Endothelial cell of umbilical vein (primary cell): ENCODE measurements around the gene BRF1. TPM values are rescaled to one million over a fixed set of nuclear protein-coding genes. Genes with fewer than 3 reads are reported as not detected.

Experiments
- BruUV-seq: library from RNA; stranded (reverse); fragments of 400-500 nt; replicated peaks from 2 replicates; lab custom pipeline; 2021; lab: Mats Ljungman, UMichigan
- CTCF ChIA-PET: fragments of 300-600, 350-600 bp; sonication (Branson Sonifier 250); formaldehyde crosslinking; loops from one replicate; lab custom pipeline; 2021; ENCODE audit warnings: antibody characterized with exemption, inconsistent platforms; lab: Charles Lee
- POLR2A ChIA-PET: fragments of 300-600, 350-600 bp; sonication (Branson Sonifier 250); formaldehyde crosslinking; loops from one replicate; lab custom pipeline; 2021; ENCODE audit warnings: antibody characterized with exemption, inconsistent platforms; lab: Charles Lee
- DNase-seq: peaks from one replicate; pipeline ENCODE4 v3.0.0-alpha.2; 2011; ENCODE audit warnings: low read depth, low spot score
- FAIRE-seq: peaks from 2 replicates; lab custom pipeline; 2011; peaks lifted over from hg19 to GRCh38; lab: Jason Lieb, UNC
- H2AFZ ChIP-seq: 2 replicates; pipeline ENCODE4 v1.6.0; 2012; ENCODE audit warnings: low read depth, low read length, control low read depth, inconsistent platforms
- H3K27ac ChIP-seq: 2 replicates; pipeline ENCODE4 v1.5.1; 2011; ENCODE audit warnings: low read depth, mild to moderate bottlenecking, control low read depth, low read length, moderate library complexity; ENCODE audit not compliant: insufficient read depth
- H3K27me3 ChIP-seq, 2 experiments: 2 replicates each; pipeline versions ENCODE4 v1.6.0 to v1.6.1; 2011; ENCODE audit warnings: low read length in 2 of 2, mixed read lengths in 1 of 2; ENCODE audit not compliant: control insufficient read depth in 2 of 2, insufficient read depth in 2 of 2
- H3K36me3 ChIP-seq, 2 experiments: 2 replicates in 1 of 2; 3 replicates in 1 of 2; pipeline ENCODE4 v1.5.1; 2011; ENCODE audit warnings: low read length in 2 of 2, mild to moderate bottlenecking in 1 of 2, moderate library complexity in 1 of 2; ENCODE audit not compliant: control insufficient read depth in 2 of 2, insufficient read depth in 2 of 2; ENCODE audit errors: extremely low read depth in 1 of 2
- H3K4me1 ChIP-seq: 3 replicates; pipeline ENCODE4 v1.5.1; 2011; ENCODE audit warnings: mild to moderate bottlenecking, low read length; ENCODE audit not compliant: control insufficient read depth, insufficient read depth; ENCODE audit errors: extremely low read depth
- H3K4me2 ChIP-seq: 2 replicates; pipeline ENCODE4 v1.6.1; 2011; ENCODE audit warnings: low read length, control low read depth, mixed read lengths; ENCODE audit not compliant: insufficient read depth
- H3K4me3 ChIP-seq, 3 experiments: fragments of 200-600 bp in 1 of 3; sonication (generic), shearing (Covaris generic) in 1 of 3; replicated peaks in 1 of 3; 2 replicates each; pipeline ENCODE4 v1.5.1; 2011 to 2016; ENCODE audit warnings: control low read depth in 3 of 3, low read length in 3 of 3, mild to moderate bottlenecking in 2 of 3, inconsistent platforms in 1 of 3, low read depth in 1 of 3, moderate library complexity in 1 of 3; ENCODE audit not compliant: insufficient read depth in 1 of 3
- H3K79me2 ChIP-seq: 2 replicates; pipeline ENCODE4 v1.6.0; 2012; ENCODE audit warnings: low read length, inconsistent platforms; ENCODE audit not compliant: control insufficient read depth, insufficient read depth
- H3K9ac ChIP-seq: replicated peaks from 2 replicates; pipeline ENCODE3; 2011; ENCODE audit warnings: low read length, control low read depth; ENCODE audit not compliant: insufficient read depth; ENCODE audit errors: extremely low read depth
- H3K9me1 ChIP-seq: replicated peaks from 3 replicates; pipeline ENCODE4 v1.6.0; 2011; ENCODE audit warnings: mild to moderate bottlenecking, low read length; ENCODE audit not compliant: control insufficient read depth, insufficient read depth; ENCODE audit errors: extremely low read depth
- H3K9me3 ChIP-seq: replicated peaks from 2 replicates; pipeline ENCODE4 v1.5.1; 2012; ENCODE audit warnings: low read length, inconsistent platforms; ENCODE audit not compliant: control insufficient read depth, insufficient read depth
- H4K20me1 ChIP-seq: replicated peaks from 2 replicates; pipeline ENCODE3; 2011; ENCODE audit warnings: mild to moderate bottlenecking, low read length; ENCODE audit not compliant: control insufficient read depth, insufficient read depth; ENCODE audit errors: extremely low read depth
- EZH2 ChIP-seq: IDR thresholded peaks from 2 replicates; pipeline ENCODE4 v1.6.1; 2012; ENCODE audit warnings: borderline replicate concordance, low read depth, mild to moderate bottlenecking, moderate library complexity, low read length, inconsistent platforms; ENCODE audit not compliant: severe bottlenecking
- FOS ChIP-seq: IDR thresholded peaks from 2 replicates; pipeline ENCODE4 v1.6.1; 2011; ENCODE audit warnings: mild to moderate bottlenecking, low read length, moderate library complexity, borderline replicate concordance; ENCODE audit not compliant: insufficient read depth
- GATA2 ChIP-seq: IDR thresholded peaks from 2 replicates; pipeline ENCODE4 v1.7.0; 2011; ENCODE audit warnings: low read depth, mild to moderate bottlenecking, moderate library complexity, mixed read lengths, low read length; ENCODE audit not compliant: insufficient read length, insufficient read depth
- JUN ChIP-seq: IDR thresholded peaks from 2 replicates; pipeline ENCODE4 v1.6.1; 2011; ENCODE audit warnings: borderline replicate concordance, low read depth; ENCODE audit not compliant: insufficient read length, insufficient read depth
- MAX ChIP-seq: IDR thresholded peaks from 2 replicates; pipeline ENCODE4 v1.6.1; 2011; ENCODE audit not compliant: insufficient read depth, insufficient read length
- MYC ChIP-seq: IDR thresholded peaks from one replicate; pipeline ENCODE4 v1.6.1; 2011; ENCODE audit warnings: mild to moderate bottlenecking, low read depth, low read length
- POLR2A ChIP-seq: IDR thresholded peaks from 2 replicates; pipeline ENCODE4 v1.6.1; 2012; ENCODE audit warnings: low read depth, mild to moderate bottlenecking, control low read depth, low read length
- POLR2AphosphoS5 ChIP-seq: IDR thresholded peaks from 2 replicates; pipeline ENCODE4 v1.6.1; 2012; ENCODE audit warnings: low read depth, mild to moderate bottlenecking, control low read depth, low read length, moderate library complexity; ENCODE audit not compliant: insufficient read depth
- dilution Hi-C: fragments of 300-500 bp; cut with MboI; formaldehyde crosslinking; loops from one replicate; pipeline ENCODE4 v1.15.0; 2019; ENCODE audit warnings: low sequenced_read_pairs; ENCODE audit not compliant: extremely low pct_ligation_motif_present
- intact Hi-C: fragments of 100-400 bp; cut with micrococcal nuclease; formaldehyde crosslinking; loops from one replicate; pipeline ENCODE4 v1.10.0; 2022
- polyA plus RNA-seq, 4 experiments: library from polyadenylated mRNA; depleted of rRNA in 3 of 4; stranded (reverse) in 3 of 4; unstranded in 1 of 4; fragments of >200 nt; gene quantifications; 2 replicates each; pipeline versions ENCODE4 v1.2.1 to v1.2.3, GENCODE V29; 2011 to 2012; ENCODE audit warnings: missing spikeins in 1 of 4
- total RNA-seq: library from RNA; stranded (reverse); gene quantifications from 2 replicates; pipeline ENCODE4 v1.2.3, GENCODE V29; 2021
- TF ChIP-seq, protein P1 (sequence below), 2 donors: IDR thresholded peaks; 1 replicate in 1 of 2; 2 replicates in 1 of 2; pipeline ENCODE4 v1.5.1; 2011; ENCODE audit warnings: low read length in 2 of 2, mild to moderate bottlenecking in 2 of 2, moderate library complexity in 2 of 2, control low read depth in 1 of 2, inconsistent platforms in 1 of 2, low read depth in 1 of 2; ENCODE audit not compliant: insufficient read depth in 1 of 2; ENCODE audit errors: extremely low read depth in 1 of 2

BRF1 gene
- total and polyA plus RNA-seq, 2 donors (not counting 3 experiments of a cell fraction or from before 2014, with no cell fraction given): 19.0 to 47.2 TPM

- H3K9me1 ChIP-seq: no peaks in the 10 kb centered on the region
- ChIA-PET CTCF (no interaction called here), POLR2A (no interaction called here)
- intact Hi-C loops: loop anchor here (10.0 kb wide), 1 partner anchor 46 kb away; no protein-coding TSS in a partner anchor
- no peak overlapping the region for H3K27ac ChIP-seq
- no peaks in the 10 kb centered on the region for H3K79me2 ChIP-seq
- dilution Hi-C loops: no loop called here
- no peak overlapping the region for H3K4me3 ChIP-seq
- no peak overlapping the region for H3K4me2 ChIP-seq
- no TSS peak for BruUV-seq
- H3K27me3 ChIP-seq: no peaks in the 10 kb centered on the region
- no peaks in the 10 kb centered on the region for H3K9me3 ChIP-seq
- no peak for FAIRE-seq
- peaks cover 0 to 11% of the 10 kb centered on the region in 2 experiments for H3K36me3 ChIP-seq
- H3K4me1 ChIP-seq: no peaks in the 10 kb centered on the region
- DNase-seq: no peak
- no peak overlapping the region for H3K9ac ChIP-seq
- TF ChIP-seq FOS (no peak), POLR2AphosphoS5 (no peak), JUN (no peak), EZH2 (no peak), MAX (no peak), GATA2 (no peak), POLR2A (no peak), MYC (no peak)
- TF ChIP-seq, protein P1, sequence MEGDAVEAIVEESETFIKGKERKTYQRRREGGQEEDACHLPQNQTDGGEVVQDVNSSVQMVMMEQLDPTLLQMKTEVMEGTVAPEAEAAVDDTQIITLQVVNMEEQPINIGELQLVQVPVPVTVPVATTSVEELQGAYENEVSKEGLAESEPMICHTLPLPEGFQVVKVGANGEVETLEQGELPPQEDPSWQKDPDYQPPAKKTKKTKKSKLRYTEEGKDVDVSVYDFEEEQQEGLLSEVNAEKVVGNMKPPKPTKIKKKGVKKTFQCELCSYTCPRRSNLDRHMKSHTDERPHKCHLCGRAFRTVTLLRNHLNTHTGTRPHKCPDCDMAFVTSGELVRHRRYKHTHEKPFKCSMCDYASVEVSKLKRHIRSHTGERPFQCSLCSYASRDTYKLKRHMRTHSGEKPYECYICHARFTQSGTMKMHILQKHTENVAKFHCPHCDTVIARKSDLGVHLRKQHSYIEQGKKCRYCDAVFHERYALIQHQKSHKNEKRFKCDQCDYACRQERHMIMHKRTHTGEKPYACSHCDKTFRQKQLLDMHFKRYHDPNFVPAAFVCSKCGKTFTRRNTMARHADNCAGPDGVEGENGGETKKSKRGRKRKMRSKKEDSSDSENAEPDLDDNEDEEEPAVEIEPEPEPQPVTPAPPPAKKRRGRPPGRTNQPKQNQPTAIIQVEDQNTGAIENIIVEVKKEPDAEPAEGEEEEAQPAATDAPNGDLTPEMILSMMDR (IDR thresholded peaks at IDR 0.05; ENCODE audit: extremely low read depth in 1 of 2, insufficient read depth in 1 of 2, low read depth in 1 of 2, low read length in 2 of 2): no peak
- no peaks in the 10 kb centered on the region for H4K20me1 ChIP-seq
- no peak overlapping the region for H2AFZ ChIP-seq
These were observed 92.1 kb downstream of the BRF1 start for GRCh38 chr14:105208738-105209075.
